ENCODE measurements around the gene SYT11.

DNA sequence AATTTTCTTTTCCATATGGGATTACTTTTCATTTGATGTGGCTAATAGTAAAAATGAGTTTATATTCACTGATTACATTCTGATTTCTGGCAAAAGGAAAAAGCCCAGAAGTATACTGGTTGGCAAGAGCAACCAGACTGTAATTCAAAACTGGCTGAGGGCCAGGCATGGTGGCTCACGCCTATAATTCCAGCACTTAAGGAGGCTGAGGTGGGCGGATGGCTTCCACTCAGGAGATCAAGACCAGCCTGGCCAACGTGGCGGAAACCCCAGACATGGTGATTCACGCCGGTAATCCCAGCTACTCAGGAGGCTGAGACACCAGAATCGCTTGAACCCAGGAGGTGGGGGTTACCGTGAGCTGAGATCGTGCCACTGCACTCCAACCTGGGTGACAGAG lies 14.5 kb downstream of the SYT11 start:
- TF ChIP-seq, protein P1, sequence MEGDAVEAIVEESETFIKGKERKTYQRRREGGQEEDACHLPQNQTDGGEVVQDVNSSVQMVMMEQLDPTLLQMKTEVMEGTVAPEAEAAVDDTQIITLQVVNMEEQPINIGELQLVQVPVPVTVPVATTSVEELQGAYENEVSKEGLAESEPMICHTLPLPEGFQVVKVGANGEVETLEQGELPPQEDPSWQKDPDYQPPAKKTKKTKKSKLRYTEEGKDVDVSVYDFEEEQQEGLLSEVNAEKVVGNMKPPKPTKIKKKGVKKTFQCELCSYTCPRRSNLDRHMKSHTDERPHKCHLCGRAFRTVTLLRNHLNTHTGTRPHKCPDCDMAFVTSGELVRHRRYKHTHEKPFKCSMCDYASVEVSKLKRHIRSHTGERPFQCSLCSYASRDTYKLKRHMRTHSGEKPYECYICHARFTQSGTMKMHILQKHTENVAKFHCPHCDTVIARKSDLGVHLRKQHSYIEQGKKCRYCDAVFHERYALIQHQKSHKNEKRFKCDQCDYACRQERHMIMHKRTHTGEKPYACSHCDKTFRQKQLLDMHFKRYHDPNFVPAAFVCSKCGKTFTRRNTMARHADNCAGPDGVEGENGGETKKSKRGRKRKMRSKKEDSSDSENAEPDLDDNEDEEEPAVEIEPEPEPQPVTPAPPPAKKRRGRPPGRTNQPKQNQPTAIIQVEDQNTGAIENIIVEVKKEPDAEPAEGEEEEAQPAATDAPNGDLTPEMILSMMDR (IDR thresholded peaks at IDR 0.05; ENCODE audit: low read depth, low read length, missing input control): no peak
- TF ChIP-seq YY1 (IDR thresholded peaks at IDR 0.05) (no peak), TAF1 (conservative IDR thresholded peaks at IDR 0.05) (no peak), JUND (IDR thresholded peaks at IDR 0.05) (no peak), GABPA (IDR thresholded peaks at IDR 0.05 in 1 of 2, conservative IDR thresholded peaks at IDR 0.05 in 1 of 2) (no peak), FOXA1 (IDR thresholded peaks at IDR 0.05) (no peak), RAD21 (IDR thresholded peaks at IDR 0.05) (no peak)
- TF ChIP-seq, protein P2, sequence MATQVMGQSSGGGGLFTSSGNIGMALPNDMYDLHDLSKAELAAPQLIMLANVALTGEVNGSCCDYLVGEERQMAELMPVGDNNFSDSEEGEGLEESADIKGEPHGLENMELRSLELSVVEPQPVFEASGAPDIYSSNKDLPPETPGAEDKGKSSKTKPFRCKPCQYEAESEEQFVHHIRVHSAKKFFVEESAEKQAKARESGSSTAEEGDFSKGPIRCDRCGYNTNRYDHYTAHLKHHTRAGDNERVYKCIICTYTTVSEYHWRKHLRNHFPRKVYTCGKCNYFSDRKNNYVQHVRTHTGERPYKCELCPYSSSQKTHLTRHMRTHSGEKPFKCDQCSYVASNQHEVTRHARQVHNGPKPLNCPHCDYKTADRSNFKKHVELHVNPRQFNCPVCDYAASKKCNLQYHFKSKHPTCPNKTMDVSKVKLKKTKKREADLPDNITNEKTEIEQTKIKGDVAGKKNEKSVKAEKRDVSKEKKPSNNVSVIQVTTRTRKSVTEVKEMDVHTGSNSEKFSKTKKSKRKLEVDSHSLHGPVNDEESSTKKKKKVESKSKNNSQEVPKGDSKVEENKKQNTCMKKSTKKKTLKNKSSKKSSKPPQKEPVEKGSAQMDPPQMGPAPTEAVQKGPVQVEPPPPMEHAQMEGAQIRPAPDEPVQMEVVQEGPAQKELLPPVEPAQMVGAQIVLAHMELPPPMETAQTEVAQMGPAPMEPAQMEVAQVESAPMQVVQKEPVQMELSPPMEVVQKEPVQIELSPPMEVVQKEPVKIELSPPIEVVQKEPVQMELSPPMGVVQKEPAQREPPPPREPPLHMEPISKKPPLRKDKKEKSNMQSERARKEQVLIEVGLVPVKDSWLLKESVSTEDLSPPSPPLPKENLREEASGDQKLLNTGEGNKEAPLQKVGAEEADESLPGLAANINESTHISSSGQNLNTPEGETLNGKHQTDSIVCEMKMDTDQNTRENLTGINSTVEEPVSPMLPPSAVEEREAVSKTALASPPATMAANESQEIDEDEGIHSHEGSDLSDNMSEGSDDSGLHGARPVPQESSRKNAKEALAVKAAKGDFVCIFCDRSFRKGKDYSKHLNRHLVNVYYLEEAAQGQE (IDR thresholded peaks at IDR 0.05): no peak
- TF ChIP-seq, protein P3, sequence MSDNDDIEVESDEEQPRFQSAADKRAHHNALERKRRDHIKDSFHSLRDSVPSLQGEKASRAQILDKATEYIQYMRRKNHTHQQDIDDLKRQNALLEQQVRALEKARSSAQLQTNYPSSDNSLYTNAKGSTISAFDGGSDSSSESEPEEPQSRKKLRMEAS (IDR thresholded peaks at IDR 0.05): no peak
